NCI-H187 (cell line): Measurements from ENCODE around the gene LIPN.

Experiments
- DNase-seq, 2 experiments: peaks; one replicate each; lab custom pipeline; 2025; lab: John Stamatoyannopoulos, UW

The LIPN gene

DNA sequence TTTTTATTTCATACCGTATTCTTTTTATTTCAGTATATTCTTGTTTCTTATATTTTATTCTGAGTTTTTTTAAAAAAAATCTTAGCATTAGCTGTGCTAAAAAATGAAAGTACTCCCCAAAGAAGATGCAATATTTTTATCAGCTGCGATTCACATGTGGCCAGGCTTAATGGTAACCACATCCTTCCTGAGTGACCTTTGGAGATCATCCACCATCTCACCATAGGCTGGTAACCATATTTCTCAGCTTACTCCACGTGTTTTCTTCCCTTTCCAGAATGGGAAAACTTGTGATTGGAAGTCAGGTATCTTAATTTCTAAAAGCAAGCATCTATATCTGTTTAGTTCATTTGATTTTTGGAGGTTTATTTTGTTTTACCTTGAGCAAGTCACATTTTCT, 23.9 kb downstream of the LIPN start:
- no peak for DNase-seq

GRCh38 chr10:88786032-88786770, 26.4 kb downstream of the LIPN start:
- DNase-seq = no peak

DNA sequence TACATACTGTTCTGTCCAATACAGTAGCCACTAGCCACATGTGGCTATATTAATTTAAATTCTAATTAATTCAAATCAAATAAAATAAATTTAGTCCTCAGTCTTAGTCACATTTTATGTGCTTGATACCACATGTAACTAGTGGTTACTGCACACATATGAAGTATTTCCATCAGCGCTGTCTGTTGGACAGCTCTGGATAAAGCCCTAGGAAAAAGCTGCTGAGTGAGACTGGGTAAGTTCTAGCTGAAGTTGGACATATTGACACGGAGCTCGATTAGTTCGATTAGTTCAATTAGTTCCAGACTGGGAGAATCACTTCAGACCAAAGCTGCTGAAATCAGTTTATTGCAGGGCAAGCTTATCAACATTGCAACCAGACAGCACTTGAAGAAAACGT, 27.6 kb downstream of the LIPN start:
- DNase-seq = no peak

GRCh38 chr10:88788924-88789323, 29.1 kb downstream of the LIPN start:
- no peak for DNase-seq

DNA sequence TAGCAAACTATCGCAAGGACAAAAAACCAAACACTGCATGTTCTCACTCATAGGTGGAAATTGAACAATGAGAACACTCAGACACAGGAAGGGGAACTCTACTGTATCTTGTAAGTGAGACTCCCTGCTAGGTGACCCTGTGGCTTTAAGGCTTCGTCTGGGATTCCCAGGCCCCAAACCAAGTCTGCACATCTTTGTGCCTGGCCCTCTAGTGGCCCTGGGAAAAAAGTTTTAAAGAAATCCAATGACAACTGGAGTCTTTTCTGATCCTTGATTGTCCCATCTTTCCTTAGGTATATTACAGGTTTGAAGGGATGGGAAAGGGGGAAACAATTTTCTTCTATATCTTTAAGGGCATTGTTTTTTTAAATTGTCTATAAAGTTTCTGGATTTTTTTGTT, 32.1 kb downstream of the LIPN start:
- no peak for DNase-seq

- no peak for DNase-seq
Measured at GRCh38 chr10:88792661-88793060, 32.8 kb downstream of the LIPN start.

GRCh38 chr10:88793712-88794299, 34.0 kb downstream of the LIPN start:
- no peak for DNase-seq

- DNase-seq = no peak
Measured at GRCh38 chr10:88794731-88795130, 34.9 kb downstream of the LIPN start.

DNA sequence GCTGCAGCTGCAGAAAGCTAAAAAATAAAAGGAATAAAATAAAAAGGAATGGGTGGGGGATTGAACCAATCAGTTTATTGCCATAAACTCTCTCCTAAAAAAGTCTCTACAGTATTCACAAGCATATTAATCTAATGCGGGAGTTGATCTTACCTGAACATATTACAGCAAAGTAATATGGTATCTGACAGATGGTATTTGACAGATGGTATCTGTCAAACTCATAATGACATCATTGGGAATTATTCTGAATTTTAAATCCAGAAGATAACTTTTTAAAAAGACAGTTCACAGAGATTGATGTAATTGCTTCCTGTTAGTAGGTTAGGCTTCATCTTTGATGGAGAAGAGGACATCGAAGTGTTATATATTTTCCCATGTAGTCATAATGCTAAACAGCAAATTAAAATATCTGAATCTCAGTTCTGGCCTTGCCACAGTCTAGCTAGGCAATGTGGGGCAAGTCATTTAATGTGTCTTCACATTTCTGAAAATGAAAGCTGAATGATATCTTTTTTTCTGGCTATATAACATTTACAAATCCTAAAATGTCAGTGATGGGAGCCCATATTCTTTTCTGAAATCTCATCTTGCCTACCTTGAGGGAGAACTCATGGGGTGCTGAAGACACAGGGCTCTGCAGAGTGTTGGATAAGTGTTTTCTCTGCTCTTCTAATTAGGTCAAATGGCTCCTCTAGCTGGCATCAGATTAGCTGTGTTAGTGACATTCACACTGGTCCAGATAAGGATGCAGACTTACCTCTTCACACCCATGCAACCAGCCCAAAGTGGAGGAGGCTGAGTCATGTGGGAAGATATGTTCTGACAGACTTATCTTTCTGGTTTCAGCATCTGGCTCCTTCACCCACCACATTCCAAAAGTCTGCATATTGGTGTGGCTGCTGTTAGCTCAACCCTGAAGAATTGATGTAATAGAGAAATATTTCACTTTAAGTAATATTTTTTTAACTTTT, 40.6 kb downstream of the LIPN start:
- no peak for DNase-seq

DNA sequence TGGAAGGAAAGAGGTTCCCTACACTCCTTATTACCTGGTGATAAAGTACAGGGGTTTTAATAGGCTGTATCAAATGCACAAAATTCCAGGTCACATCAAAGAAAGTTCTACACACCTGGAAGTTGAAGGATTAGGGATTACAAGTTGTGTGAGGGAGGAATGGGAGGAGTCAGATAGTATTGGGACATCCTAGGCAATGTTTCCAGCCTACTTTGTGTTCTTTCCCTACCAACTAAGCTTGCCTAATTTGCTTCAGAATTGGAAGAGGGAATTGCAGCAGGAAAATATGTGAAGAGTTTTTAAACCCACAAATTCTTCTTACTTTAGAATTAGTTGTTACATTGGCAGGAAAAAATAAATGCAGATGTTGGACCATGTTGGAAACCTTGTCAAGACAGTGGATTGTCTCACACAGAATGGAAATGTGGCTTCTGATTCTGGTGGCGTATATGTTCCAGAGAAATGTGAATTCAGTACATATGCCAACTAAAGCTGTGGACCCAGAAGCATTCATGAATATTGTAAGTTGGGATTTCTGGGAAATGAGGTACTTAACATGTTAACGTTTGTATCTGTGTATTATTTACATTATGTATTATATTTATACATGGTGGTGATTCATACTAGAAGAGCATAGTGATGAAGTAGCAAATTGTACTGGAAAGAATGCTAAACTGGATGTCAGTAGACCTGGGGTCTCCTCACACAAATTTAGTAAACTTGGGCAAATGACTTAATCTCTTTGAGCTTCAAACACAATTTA, 42.9 kb downstream of the LIPN start, which contains the start of gene LIPM:
Gene LIPM (plus strand): TSS at position 208 of the 763 bp plus-strand sequence. CDS start 167 bp downstream, at position 375.
- DNase-seq = no peak

DNA sequence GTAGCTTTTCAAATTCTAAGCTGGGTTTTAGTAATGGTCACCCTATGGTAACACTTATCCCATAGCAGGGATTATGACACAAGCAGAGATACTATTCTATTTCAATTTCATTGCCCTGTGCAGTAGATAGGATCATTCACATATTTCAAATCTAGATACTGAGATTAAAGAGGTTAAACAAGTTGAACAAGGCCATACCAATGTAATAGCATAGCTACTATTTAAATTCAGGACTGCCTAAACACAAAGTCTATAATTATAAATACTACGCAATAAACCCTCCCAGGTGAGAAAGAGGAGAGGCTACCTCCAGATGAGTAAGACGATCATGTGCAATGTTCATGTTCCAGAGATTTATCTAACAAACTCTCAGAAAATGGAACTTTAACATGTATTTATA, 43.8 kb downstream of the LIPN start:
- DNase-seq = no peak

DNA sequence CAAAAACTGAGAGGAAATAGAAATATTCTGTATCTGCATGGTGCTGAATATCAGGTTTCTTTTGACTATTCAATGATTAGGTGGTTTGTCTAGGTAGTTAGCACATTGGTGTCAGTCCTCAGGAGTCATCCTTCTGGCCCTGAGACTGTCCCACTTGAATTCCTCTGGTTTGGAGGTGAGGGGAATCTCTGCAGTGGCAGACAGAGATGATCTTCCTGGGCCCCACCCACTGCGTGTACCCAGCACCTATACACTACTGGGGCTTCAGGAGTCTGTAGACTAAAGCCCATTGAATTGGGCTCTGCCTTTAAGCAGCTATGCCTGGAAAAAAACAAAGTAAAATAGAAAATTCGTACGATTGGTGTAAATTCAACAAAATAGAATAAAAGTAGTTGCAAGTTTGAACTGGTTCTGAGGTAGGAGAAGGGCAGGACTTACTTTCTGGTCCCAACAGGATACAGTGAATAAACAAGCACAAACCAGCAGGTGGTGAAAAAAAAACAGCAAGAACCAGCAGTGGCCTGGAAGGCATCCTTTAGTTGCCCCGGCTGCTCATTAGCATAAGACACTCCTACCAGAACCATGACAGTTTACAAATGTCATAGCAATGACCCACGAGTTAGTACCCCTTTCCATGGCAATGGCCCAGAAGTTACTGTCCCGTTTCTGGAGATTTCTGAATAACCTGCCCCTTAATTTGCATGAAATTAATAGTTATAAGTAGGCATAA, 44.4 kb downstream of the LIPN start:
- DNase-seq = no peak

GRCh38 chr10:88805361-88805760, 45.5 kb downstream of the LIPN start:
- DNase-seq = no peak

GRCh38 chr10:88805924-88806323, 46.1 kb downstream of the LIPN start:
- no peak for DNase-seq

- no peak for DNase-seq
Measured at GRCh38 chr10:88809621-88810020, 49.8 kb downstream of the LIPN start.

DNA sequence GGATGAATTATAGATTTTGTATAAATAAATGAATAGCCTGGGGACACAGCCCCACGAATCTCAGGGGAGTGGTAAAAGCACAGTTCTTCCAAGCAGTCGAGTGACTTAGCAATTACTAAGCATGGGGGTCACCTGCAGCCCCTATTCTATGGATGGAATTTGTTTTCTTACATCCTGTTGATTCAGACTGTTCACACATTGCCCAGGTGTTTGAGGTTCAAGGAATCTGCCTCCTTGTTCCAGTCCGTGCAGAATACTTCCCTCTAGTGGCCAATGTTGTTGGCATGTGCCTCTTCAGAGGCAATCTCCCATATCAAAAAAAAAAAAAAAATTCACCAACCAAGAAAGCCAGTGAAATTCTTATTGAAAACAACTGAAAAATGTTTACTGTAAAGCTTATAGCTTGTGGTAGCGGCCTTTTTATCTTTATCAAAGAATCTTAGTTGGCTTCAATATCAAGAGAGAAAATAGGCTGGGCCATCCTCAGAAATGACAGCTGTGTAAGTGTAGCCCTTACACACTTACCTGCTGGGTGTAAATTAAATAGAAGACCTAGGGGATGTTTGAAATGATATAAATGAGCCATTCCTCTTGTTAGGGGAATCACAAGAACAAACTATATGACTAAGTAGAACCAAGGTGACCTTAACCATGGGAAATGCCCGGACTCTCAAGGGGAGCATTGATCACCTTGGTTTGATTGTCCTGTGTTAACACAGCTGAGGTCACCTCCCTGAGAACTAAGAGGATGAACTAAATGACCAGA, 50.6 kb downstream of the LIPN start:
- DNase-seq = no peak

DNA sequence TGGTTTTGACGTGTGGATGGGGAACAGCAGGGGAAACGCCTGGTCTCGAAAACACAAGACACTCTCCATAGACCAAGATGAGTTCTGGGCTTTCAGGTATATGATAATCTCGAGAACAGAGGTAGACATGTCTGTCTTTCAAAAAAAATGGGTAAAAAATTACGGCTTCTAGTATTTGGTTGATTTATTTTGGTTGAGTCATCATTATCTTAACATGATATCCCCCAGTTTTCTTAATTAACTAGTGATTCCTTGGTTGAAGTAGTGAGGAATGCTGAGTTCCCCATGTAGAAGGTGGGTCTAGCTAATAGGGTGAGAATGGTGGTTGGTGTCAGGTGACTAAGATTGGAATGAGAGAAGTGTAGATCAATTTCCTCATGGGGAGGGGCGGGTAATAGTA, 53.4 kb downstream of the LIPN start:
- DNase-seq = no peak

DNA sequence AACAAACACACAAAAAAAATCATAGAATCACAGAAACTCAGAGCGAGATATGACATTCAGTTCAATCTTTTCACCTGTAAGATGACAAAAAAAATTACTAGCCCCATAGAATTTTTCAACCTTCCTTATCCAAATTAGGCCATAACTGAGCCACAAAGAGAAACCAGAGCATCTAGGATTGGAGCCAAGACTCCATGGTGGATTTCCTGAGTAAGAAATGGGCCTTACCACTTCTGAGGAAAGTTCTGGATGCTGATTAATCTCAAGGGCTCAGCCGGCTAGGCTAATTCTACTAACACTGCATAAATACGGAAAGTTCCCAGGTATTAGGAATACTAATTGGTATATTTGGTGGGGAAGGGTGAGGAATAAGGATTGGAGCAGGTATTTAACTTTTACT, 59.5 kb downstream of the LIPN start:
- no peak for DNase-seq

GRCh38 chr10:88820748-88821401, 61.1 kb downstream of the LIPN start:
- DNase-seq = no peak

DNA sequence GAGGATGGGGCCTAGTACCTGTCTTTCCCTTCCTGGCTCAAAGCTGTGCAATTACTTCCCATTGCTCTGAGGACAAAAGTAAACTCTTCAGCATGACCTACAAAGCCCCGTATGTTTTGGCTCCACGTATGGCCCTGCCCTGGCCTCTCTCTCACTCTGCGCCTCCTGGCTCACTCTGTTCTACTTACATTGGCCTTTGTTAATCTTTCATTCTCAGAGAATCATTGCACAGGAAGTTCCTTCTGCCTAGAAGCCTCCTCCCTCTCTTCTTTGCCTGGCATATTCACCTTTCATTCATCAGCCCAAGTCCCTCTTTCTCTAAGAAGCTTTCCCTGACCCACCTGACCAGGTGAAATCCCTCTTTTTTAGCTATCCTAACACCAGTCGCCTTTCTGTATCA, 66.6 kb downstream of the LIPN start:
- DNase-seq = no peak
